ENCODE results near the gene KLF16. TPM values are rescaled to one million over a fixed set of nuclear protein-coding genes. Genes with fewer than 3 reads are reported as not detected.
A peak's percentile ranks its signal among the peaks of the same experiment; 100 is the strongest.

KLF16 gene
- polyA plus RNA-seq, 3 donors from 2014 or later: 0.12 to 0.55 (median 0.49) TPM

DNA sequence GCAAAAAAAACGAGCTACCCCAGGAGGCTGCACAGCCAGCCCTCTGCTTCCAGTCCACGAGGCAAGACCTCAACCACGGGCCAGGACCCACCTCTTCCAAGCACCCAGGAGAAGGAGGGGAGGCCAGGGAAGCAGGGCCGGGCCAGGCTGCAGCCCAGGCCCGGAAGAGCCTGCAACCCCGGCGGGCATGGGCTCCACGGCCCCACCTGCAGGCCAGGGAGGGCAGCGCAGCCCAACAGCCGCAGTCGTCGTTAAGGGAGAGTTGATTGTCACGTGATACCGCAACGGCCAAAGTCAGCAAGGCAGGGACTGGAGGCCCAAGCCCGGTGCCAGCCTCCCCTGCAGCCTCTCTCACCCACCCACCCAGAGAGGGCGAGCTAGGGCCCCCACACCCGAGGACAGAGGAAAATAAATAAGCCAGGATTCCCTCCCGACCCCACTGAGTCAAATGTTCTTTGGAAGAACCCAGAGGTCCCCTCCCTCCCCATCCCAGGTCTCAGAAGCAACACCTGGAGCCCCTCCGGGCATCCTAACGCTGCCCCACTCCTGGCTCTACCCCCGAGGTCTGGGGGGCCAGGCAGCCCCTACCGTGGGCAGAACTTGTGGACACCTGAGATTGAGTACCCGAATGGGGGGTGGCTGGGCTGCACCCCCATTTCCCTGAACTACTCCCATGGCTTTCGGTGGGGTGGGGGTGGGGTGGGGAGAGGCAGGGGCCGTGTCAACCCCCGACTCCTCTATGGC lies 9.9 kb downstream of the KLF16 start:
- no peaks in the 10 kb centered on the region for H3K9me3 Mint-ChIP-seq
- peaks cover 34 to 55% of the 10 kb centered on the region in 2 donors for H3K4me1 Mint-ChIP-seq
- peak; percentile 83 to 84 (median 84) for DNase-seq
- peaks cover 6 to 46% (median 18%) of the 10 kb centered on the region in 3 donors for H3K27me3 Mint-ChIP-seq (ENCODE audit: low read depth in 3 of 3)
- peak overlapping the region; percentile 63 to 82 (median 79) for H3K4me3 Mint-ChIP-seq
- H3K27ac Mint-ChIP-seq: peak overlapping the region in 5 of 6 donors; percentile 87 to 97 (median 95)
- no peaks in the 10 kb centered on the region for H3K36me3 Mint-ChIP-seq

DNA sequence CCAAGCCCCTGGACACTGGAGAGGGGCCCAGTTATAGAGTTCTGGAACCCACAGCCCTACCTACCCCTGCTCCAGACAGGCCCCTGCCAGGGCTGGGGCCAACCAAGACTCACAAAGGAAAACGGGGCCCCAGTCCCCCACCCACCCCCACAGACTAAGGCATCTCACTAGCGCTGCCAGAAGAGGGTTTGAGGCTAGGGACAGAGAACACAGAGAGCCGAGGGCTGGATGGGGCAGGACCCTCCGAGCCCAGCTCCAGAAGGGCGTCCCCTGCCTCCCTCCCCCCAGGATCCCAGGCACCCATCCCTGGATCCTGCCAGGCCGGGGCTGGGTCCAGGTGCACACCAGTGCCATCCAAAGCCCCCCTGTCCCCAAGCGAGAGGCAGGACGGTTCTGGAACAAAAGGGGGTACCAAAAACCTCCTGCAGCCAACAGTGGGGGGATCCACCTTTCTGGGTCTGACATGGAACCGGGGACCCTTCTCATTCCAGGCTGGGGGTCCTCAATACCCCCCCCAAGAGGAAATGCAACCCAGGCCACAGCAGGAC lies 10.7 kb downstream of the KLF16 start:
- peak overlapping the region in 3 of 6 donors; percentile 89 to 97 (median 95) for H3K27ac Mint-ChIP-seq
- H3K4me3 Mint-ChIP-seq: peak overlapping the region in 1 of 5 donors; percentile 79
- no peaks in the 10 kb centered on the region for H3K9me3 Mint-ChIP-seq
- peaks cover 34 to 51% of the 10 kb centered on the region in 2 donors for H3K4me1 Mint-ChIP-seq
- DNase-seq: no peak
- H3K36me3 Mint-ChIP-seq: no peaks in the 10 kb centered on the region
- peaks cover 5 to 44% (median 21%) of the 10 kb centered on the region in 3 donors for H3K27me3 Mint-ChIP-seq (ENCODE audit: low read depth in 3 of 3)

DNA sequence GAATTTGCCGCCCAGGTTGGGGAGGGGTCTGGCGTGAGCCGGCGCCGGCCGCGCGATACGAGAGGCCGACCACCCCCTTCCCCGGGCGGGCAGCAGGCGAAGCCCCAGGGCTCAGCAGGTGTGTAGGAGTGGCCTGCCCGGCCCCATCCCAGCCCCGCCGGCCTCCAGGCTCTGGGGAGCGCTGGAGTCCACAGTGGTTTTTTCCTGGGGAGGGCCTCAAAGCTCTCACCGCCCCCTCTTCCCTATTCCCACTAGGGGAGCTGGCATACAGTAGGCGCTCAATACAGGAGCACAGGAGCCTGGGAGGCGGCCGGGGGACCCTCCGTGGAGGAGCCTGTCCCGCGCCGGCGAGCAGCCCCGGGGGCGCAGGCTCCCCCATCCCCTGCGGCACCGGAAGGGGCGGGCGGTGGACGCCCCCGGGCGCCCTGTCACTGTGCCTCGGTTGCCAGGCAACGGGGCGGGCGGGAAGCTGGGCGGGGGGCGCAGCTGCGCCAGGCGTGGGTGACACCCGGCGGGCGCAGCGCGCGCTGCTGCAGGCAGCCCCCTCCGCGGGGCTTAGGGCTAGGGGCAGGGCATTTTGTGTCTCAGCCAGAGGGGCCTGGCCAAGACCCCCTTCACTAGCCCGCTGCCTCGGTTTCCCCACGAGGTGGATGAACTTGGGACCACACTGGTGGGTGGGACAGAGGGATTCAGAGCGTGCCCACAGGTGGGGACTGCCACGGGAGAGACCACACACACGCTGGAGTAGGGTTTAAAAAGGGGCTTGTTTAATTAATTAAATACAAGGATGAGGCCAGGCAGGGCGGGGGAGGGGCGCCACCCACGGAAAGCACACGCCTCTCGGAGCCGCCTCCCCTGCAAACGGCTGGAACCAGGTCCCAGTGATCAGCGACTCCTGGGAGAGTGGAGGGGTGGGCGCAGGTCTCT lies 11.5 kb downstream of the KLF16 start:
- Mint-ChIP-seq H3K36me3 (no peaks in the 10 kb centered on the region), H3K27me3 (ENCODE audit: low read depth in 3 of 3) (peaks cover 10 to 50% (median 21%) of the 10 kb centered on the region in 3 donors), H3K4me3 (peak overlapping the region in 2 of 5 donors; percentile 15 to 36), H3K4me1 (peaks cover 41 to 56% of the 10 kb centered on the region in 2 donors), H3K27ac (peak overlapping the region in 3 of 6 donors; percentile 45 to 61 (median 55)), H3K9me3 (no peaks in the 10 kb centered on the region)
- DNase-seq: peak; percentile 55 to 69 (median 59)

DNA sequence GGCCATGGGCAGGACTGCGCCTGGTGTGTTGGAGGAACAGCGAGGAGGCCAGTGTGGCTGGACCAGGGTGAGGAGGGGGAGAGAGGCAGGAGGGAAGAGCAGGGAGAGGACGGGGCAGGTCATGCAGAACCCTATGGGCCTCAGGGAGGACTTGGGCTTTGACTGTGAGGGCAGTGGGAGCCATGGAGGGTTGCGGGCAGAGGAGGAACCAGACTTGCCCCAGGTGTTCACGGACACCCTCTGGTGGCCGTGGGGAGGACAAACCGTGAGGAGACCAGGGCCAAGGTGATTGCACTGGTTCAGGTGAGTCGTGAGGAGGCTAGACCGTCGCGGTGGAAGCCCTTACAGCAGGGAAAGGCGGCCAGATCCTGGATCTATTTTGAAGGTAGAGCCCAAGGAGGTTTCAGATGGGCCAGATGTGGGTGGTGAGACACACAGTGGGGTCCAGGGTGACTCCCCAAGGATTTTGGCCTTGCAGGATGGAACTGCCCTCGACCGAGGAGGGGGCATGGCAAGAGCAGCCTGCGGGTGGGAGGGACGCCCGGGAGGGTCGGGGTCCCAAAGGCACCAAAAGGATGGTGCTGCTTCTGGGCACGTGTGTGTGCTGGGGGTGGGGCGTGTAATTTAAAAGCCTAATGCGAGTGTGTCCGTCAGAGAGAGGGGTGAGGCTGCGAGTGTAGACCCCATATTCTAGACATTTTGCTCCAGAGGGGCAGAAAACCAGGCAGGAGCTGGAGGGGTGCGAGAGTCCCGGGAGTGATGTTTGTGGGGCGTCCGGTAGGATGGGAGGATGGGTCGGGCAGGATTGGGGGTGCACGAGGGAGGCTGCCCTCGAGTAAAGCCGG lies 12.3 kb downstream of the KLF16 start:
- H3K36me3 Mint-ChIP-seq: no peaks in the 10 kb centered on the region
- peak overlapping the region in 3 of 5 donors; percentile 10 to 42 (median 12) for H3K4me3 Mint-ChIP-seq
- H3K4me1 Mint-ChIP-seq: peaks cover 50 to 61% of the 10 kb centered on the region in 2 donors
- DNase-seq: no peak
- H3K9me3 Mint-ChIP-seq: no peaks in the 10 kb centered on the region
- peaks cover 11 to 46% (median 23%) of the 10 kb centered on the region in 3 donors for H3K27me3 Mint-ChIP-seq (ENCODE audit: low read depth in 3 of 3)
- H3K27ac Mint-ChIP-seq: peak overlapping the region; percentile 45 to 88 (median 66)

DNA sequence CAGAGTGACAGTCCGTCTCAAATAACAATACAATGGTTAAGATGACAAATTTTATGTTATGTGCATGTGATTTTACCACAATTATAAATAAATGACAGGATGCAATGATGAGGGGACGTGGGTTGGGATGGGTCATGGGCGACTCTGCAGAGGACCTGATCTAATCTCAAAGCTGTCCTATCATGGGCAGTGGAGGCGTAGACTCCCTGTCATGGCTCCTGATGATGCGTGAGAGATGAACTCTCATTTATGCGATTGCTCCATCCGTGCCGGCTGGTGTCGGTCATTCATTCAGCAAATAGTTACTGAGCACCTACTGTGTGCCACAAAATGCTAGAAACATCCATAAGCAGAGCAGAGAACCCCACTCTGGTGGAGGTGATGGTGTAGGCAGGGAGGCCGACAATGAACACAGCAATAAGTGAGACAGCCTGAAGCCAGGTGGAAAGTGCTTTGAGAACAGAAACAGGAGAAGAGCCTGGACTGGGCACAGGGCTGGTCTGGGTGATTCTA lies 13.4 kb downstream of the KLF16 start:
- Mint-ChIP-seq H3K36me3 (no peaks in the 10 kb centered on the region), H3K4me1 (peaks cover 46 to 61% of the 10 kb centered on the region in 2 donors), H3K27me3 (ENCODE audit: low read depth in 3 of 3) (peaks cover 11 to 40% (median 21%) of the 10 kb centered on the region in 3 donors), H3K27ac (peak overlapping the region; percentile 26 to 83 (median 60)), H3K4me3 (peak overlapping the region in 4 of 5 donors; percentile 0 to 40 (median 10)), H3K9me3 (no peaks in the 10 kb centered on the region)
- DNase-seq: no peak

DNA sequence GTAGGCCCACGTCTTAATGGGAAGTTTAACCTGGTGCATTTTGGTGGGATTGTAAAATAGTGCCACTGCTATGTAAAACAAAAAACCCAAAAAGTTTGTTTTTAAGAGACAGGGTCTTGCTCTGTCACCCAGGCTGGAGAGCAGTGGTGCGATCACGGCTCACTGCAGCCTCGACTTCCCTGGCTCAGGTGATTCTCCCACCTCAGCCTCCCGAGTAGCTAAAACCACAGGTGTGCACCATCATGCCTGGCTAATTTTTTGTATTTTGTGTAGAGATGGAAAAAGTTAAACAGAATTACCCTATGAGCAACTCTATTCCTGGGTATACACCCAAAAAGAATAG lies 14.3 kb downstream of the KLF16 start:
- peaks cover 46 to 61% of the 10 kb centered on the region in 2 donors for H3K4me1 Mint-ChIP-seq
- H3K4me3 Mint-ChIP-seq: peak overlapping the region in 4 of 5 donors; percentile 9 to 72 (median 67)
- no peaks in the 10 kb centered on the region for H3K9me3 Mint-ChIP-seq
- no peaks in the 10 kb centered on the region for H3K36me3 Mint-ChIP-seq
- DNase-seq: no peak
- peaks cover 11 to 39% (median 22%) of the 10 kb centered on the region in 3 donors for H3K27me3 Mint-ChIP-seq (ENCODE audit: low read depth in 3 of 3)
- peak overlapping the region; percentile 55 to 85 (median 78) for H3K27ac Mint-ChIP-seq

DNA sequence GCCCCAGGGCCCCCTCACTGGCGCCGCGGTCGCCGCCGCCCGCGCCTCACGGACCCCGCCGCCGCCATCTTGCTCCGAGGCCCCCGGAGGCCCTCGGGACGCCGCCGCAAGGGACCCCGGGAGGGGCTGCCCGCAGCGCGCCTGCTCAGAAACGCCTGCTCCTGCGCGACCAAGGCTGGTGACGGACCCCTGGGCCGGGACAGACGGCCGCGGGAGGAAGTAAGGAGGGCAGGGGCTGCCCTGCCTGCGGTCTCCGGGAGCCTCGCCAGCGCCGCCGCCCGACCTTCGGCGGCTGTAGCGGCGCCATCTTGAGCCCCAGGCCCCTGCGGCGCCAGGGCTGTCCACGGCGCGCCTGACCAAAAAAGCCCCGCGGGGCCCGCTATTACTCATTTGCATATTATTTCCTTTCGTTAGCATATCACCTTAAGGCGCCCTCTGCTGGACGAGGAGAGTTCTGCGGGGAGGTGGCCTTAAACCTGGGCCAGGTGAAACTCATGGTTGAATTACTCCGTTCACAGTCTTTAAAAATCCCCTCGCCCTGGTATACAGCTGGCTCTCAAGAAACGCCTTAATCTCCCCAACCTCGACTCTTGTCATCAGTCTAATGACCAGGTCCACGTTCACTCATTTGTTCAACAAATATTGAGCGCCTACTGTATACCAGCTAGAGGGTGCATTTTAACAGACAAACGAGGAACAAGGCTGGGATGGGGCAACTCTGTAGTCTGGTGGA lies 14.8 kb downstream of the KLF16 start, which contains the start of gene REXO1:
REXO1 (minus strand) TSS at position 85 of the 733 bp plus-strand sequence. CDS start 125 bp downstream, outside the sequence.
- peaks cover 11 to 39% (median 24%) of the 10 kb centered on the region in 3 donors for H3K27me3 Mint-ChIP-seq (ENCODE audit: low read depth in 3 of 3)
- no peaks in the 10 kb centered on the region for H3K9me3 Mint-ChIP-seq

DNA sequence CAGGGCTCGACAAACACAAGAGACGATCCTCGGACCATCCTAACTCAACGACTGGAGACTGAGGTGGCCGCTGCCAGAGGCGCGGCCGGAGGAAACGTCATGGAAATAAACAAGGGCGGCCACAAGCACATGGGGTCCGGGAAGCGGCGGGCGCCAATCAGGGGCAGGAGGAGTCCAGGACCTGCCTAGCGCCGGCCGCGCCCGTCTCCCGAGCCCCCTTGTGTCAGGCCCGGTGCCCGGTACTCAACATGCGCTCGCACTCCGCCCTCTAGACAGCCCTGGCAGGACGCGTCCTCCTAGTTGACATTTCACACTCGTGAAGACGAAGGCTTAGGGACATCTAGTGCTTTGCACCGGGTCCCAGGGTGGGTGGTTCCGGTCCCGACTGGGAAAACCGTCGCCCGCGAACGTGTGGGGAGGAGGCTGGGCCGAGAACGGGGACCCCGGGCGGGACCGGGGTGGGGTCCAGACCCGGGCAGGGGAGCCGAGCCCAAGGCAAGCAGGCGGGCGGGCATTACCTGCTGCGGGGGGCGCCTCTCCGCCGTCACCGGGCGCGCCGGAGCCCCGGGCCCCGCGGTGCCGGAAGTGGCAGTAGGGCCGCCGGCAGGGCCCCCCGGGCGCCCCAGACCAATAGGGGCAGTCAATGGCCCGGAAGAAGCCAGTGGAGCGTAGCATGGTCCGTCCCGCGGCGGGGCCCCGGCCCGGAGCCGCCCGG lies 15.5 kb downstream of the KLF16 start:
- H3K9me3 Mint-ChIP-seq: no peaks in the 10 kb centered on the region
- peak in 1 of 3 donors; percentile 26 for DNase-seq
- peak overlapping the region; percentile 91 to 93 (median 92) for H3K4me3 Mint-ChIP-seq
- peak overlapping the region; percentile 89 to 97 (median 93) for H3K27ac Mint-ChIP-seq
- peaks cover 44 to 61% of the 10 kb centered on the region in 2 donors for H3K4me1 Mint-ChIP-seq
- H3K36me3 Mint-ChIP-seq: no peaks in the 10 kb centered on the region
- H3K27me3 Mint-ChIP-seq (ENCODE audit: low read depth in 3 of 3): peaks cover 8 to 32% (median 21%) of the 10 kb centered on the region in 3 donors

More for the DNA sequence above, 14.8 kb downstream of the KLF16 start, which contains the start of gene REXO1:
- Mint-ChIP-seq H3K4me3 (peak within 1 kb of the TSS; percentile 91 to 93 (median 92)), H3K27ac (peak within 1 kb of the TSS; percentile 89 to 97 (median 93)), H3K4me1 (peaks cover 49 to 66% of the 10 kb centered on the region in 2 donors), H3K36me3 (no peaks in the 10 kb centered on the region)
- peak; percentile 97 to 98 (median 97) for DNase-seq

DNA sequence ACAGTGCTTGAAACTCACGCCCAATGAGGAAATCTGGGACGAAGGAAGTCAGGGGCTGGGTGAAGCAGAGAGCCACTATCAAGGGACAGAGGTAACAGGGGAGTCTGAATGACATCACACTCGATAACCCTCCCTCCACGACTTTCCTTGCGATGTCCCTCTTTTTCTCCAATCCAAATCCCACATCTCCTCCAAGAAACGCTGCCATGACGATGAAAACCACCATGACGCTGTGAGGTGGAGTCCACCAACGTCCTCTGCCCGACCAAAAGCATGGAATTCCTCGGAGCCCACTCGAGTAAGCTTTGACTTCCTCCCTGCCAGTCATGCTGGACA lies 16.1 kb downstream of the KLF16 start:
- H3K27ac Mint-ChIP-seq: peak overlapping the region; percentile 89 to 97 (median 93)

DNA sequence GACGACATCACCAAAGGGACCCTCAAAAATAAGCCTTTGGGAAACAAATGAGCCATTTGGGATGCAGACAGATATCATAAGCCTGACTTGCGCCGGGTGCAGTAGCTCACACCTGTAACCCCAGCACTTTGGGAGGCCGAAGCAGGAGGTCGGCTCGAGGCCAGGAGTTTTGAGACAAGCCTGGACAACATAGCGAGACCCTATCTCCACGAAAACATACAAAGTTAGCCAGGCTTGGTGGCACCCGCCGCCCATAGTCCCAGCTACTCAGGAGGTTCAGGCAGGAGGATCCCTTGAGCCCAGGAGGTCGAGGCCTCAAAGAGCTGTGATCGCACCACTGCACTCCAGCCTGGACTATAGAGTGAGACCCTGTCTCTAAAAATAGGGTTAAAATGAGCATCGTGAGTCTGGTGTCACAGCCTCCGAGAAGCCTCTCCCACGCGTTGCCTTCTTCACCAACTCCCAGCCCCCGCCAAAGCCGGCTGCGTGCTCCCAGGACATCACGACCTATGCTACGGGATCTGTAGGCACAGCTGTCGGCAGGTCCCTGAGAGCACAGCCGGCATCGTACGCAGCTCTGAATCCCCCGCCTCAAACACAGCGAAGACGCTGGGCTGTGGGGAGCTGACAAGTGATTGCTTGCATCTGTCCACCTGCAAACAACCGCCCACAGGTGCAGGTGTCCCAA lies 16.7 kb downstream of the KLF16 start:
- no peaks in the 10 kb centered on the region for H3K36me3 Mint-ChIP-seq
- peak overlapping the region; percentile 89 to 97 (median 93) for H3K27ac Mint-ChIP-seq
- H3K4me1 Mint-ChIP-seq: peaks cover 56 to 63% of the 10 kb centered on the region in 2 donors
- H3K9me3 Mint-ChIP-seq: no peaks in the 10 kb centered on the region
- no peak for DNase-seq
- peak overlapping the region; percentile 91 to 93 (median 92) for H3K4me3 Mint-ChIP-seq
- H3K27me3 Mint-ChIP-seq (ENCODE audit: low read depth in 3 of 3): peaks cover 8 to 31% (median 22%) of the 10 kb centered on the region in 3 donors

More for the DNA sequence above, 16.1 kb downstream of the KLF16 start:
- no peaks in the 10 kb centered on the region for H3K36me3 Mint-ChIP-seq
- no peak for DNase-seq
- peaks cover 49 to 63% of the 10 kb centered on the region in 2 donors for H3K4me1 Mint-ChIP-seq
- H3K4me3 Mint-ChIP-seq: peak overlapping the region; percentile 91 to 93 (median 92)
- H3K9me3 Mint-ChIP-seq: no peaks in the 10 kb centered on the region
- H3K27me3 Mint-ChIP-seq (ENCODE audit: low read depth in 3 of 3): peaks cover 8 to 30% (median 20%) of the 10 kb centered on the region in 3 donors

DNA sequence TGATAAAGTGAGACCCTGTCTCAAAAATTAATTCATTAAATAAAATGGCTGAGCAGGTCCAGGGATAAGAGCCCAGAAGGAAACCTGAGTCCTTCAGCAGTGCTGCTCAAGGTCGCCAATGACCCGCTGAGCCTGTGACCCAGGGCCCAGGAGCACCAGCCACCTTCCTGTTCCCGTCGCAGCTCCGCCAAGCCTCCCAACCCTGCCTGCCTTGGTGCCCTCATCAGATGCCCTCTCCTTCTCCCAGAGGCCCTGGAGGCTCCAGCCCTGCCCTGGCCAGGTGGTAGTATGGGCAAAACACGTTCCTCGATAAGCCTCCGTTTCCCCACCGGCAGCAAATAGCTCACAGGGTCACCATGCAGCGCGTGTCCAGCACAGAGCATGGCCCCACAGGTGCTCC lies 17.7 kb downstream of the KLF16 start:
- Mint-ChIP-seq H3K36me3 (no peaks in the 10 kb centered on the region), H3K27ac (no peak overlapping the region), H3K4me3 (peak overlapping the region in 3 of 5 donors; percentile 91 to 92 (median 92)), H3K27me3 (ENCODE audit: low read depth in 3 of 3) (peaks cover 6 to 26% (median 17%) of the 10 kb centered on the region in 3 donors), H3K9me3 (no peaks in the 10 kb centered on the region), H3K4me1 (peaks cover 64 to 65% of the 10 kb centered on the region in 2 donors)
- no peak for DNase-seq

Measured in immature natural killer cell (primary cell).